Gastrocnemius medialis (tissue), 4 donors: ENCODE measurements around the gene MLX.

Source experiments
- CTCF ChIP-seq, 5 experiments: fragments of 450-650 bp in 3 of 5; fragments of 200-600 bp in 2 of 5; sonication (generic) in 2 of 5; IDR thresholded peaks in 4 of 5; conservative IDR thresholded peaks in 1 of 5; 1 replicate in 4 of 5; 2 replicates in 1 of 5; pipeline ENCODE4 v1.5.1; 2016 to 2019; ENCODE audit warnings: antibody characterized with exemption in 5 of 5, mild to moderate bottlenecking in 3 of 5, moderate library complexity in 3 of 5
- POLR2A ChIP-seq, 2 donors: fragments of 450-650 bp; IDR thresholded peaks; one replicate each; pipeline ENCODE4 v1.6.1; 2017; ENCODE audit warnings: antibody characterized with exemption in 2 of 2, mild to moderate bottlenecking in 2 of 2, moderate library complexity in 2 of 2

DNA sequence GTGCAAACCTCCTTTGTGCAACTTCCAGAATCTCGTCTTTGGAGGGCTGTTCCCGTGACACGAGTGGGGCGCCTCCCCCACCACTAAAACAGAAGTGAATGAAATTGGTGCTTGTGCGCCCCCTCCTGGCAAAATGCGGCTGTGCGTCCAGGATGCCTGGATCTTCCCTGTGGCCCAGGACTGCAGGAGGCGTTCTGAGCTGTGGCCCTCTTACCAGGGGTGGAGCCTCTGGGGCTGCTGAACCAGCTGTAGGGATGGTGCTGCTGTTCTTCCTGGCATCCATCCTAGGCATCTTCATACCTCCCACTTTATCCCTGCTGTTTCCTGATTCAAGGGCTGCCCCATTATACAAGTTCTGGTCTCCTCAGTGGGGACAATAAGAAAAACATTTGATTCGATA lies 49.4 kb upstream of the MLX start:
- TF ChIP-seq POLR2A (IDR thresholded peaks at IDR 0.05) (no peak), CTCF (IDR thresholded peaks at IDR 0.05 in 4 of 5, conservative IDR thresholded peaks at IDR 0.05 in 1 of 5) (peak; percentile 69 to 88 (median 85))
